Spinal cord (tissue), 10 donors: ENCODE data around the gene ATF7. TPM values are rescaled to one million over a fixed set of nuclear protein-coding genes. Genes with fewer than 3 reads are reported as not detected.
A peak's percentile ranks its signal among the peaks of the same experiment; 100 is the strongest.

ENCODE experiments used
- DNase-seq, 6 donors: peaks; one replicate each; pipeline versions ENCODE4 v3.0.0 to v3.0.0-alpha.2; 2013 to 2015; ENCODE audit warnings: low spot score in 6 of 6, low read depth in 4 of 6
- H3K27ac ChIP-seq: one replicate; pipeline ENCODE4 v1.5.1; 2013; ENCODE audit warnings: low read depth, low read length, control low read depth
- H3K27me3 ChIP-seq: one replicate; pipeline ENCODE4 v1.6.1; 2013; ENCODE audit warnings: low read length; ENCODE audit not compliant: control insufficient read depth, insufficient read depth
- H3K36me3 ChIP-seq: one replicate; pipeline ENCODE4 v1.6.1; 2013; ENCODE audit warnings: low read length; ENCODE audit not compliant: control insufficient read depth, insufficient read depth
- H3K4me1 ChIP-seq: one replicate; pipeline ENCODE4 v1.6.1; 2013; ENCODE audit warnings: low read length; ENCODE audit not compliant: control insufficient read depth, insufficient read depth
- H3K4me3 ChIP-seq: one replicate; pipeline ENCODE4 v1.5.1; 2013; ENCODE audit warnings: low read depth, low read length, control low read depth
- H3K9me3 ChIP-seq: one replicate; pipeline ENCODE4 v1.6.1; 2013; ENCODE audit warnings: low read length; ENCODE audit not compliant: control insufficient read depth, insufficient read depth
- WGBS: methylation state at CpG from one replicate; pipeline ENCODE4 v1.1.5; 2013; ENCODE audit warnings: missing lambda C conversion rate; ENCODE audit not compliant: insufficient coverage; 5-methylcytosine and 5-hydroxymethylcytosine counted together
- long read RNA-seq, 4 donors: transcript quantifications; one replicate each; lab custom pipeline, GENCODE V29; 2026
- polyA plus RNA-seq, 2 donors: library from polyadenylated mRNA; unstranded; fragments of 120-200 nt; gene quantifications; one replicate each; pipeline ENCODE4 v1.2.1, GENCODE V29; 2013; ENCODE audit not compliant: insufficient read length in 2 of 2
- total RNA-seq, 2 donors: library from RNA; depleted of rRNA in 1 of 2; stranded (reverse); fragments of 120-200 nt in 1 of 2; fragments of >200 nt in 1 of 2; gene quantifications; one replicate each; pipeline versions ENCODE4 v1.2.3 to v1.2.4, GENCODE V29; 2013 to 2014
- donor health status: healthy.

ATF7 gene
- 10 to 100 TPM; 18.7 to 20.4 TPM for total RNA-seq
- polyA plus RNA-seq, result 10 to 100 TPM; 28.1 to 31.1 TPM
- long read RNA-seq, donor 1, full-length matches to known transcripts, result 10 of 10 reads
- long read RNA-seq, donor 1, partial matches to known transcripts, result 0 of 10 reads
- long read RNA-seq, donor 1, other reads (novel, unspliced or antisense), result 0 of 10 reads
- long read RNA-seq, donor 2, partial matches to known transcripts, result 5 of 5 reads
- long read RNA-seq, donor 2, other reads (novel, unspliced or antisense), result 0 of 5 reads
- long read RNA-seq, donor 3, partial matches to known transcripts, result 0 of 2 reads
- long read RNA-seq, donor 3, other reads (novel, unspliced or antisense), result 0 of 2 reads
- long read RNA-seq, donor 4, full-length matches to known transcripts, result 12 of 12 reads
- long read RNA-seq, donor 4, partial matches to known transcripts, result 0 of 12 reads
- long read RNA-seq, donor 4, other reads (novel, unspliced or antisense), result 0 of 12 reads

DNA sequence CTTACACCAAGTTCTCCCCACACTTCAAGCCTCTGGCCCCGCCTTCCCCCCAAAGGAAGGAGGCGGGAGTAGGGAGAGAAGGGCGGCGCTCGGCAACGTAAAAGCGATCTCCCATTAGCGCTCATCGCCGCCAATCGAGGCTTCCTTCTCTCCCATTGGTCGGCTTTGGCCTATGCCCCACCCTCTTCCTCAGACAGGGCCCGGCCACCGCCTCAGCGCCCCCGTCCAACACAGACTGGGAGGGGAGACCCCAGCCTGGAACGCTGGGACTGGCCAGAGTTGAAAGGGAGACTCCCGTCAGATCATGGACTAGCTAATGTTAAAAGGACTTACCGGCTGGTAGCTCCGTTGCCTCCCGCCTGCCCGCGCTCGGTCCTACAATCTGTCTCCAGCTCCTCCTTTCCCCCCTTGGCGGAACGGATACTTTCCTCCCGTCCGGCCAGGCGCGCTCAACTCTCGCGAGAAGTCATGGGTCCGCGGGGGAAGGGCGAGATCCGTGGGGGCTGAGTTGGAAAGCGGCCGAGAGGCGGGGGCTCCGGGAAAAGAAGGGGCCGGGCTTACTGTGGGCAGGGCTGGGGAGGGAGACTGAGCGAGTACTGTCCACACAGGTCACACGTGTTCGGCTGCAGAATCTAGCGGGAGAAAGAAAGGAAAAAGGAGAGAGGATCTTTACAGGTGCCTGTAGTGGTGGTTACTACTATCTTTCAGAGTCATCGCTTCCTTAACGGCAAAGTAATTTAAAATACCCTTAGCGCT lies at the start of gene ATF7:
Gene ATF7, minus strand, starts transcription at position 437 of the 756 bp plus-strand sequence. CDS start 25,382 bp downstream, outside the sequence.
- no peaks in the 10 kb centered on the region for H3K27me3 ChIP-seq
- WGBS, result 0% methylated on average over 36 of the region's 48 CpGs
- no peaks in the 10 kb centered on the region for H3K36me3 ChIP-seq
- no peaks in the 10 kb centered on the region for H3K9me3 ChIP-seq
- H3K27ac ChIP-seq, result peak within 1 kb of the TSS; percentile 95
- peak within 1 kb of the TSS; percentile 74 for H3K4me3 ChIP-seq
- DNase-seq, result peak; percentile 97 to 100 (median 98)
- H3K4me1 ChIP-seq, result peaks cover 6% of the 10 kb centered on the region

DNA sequence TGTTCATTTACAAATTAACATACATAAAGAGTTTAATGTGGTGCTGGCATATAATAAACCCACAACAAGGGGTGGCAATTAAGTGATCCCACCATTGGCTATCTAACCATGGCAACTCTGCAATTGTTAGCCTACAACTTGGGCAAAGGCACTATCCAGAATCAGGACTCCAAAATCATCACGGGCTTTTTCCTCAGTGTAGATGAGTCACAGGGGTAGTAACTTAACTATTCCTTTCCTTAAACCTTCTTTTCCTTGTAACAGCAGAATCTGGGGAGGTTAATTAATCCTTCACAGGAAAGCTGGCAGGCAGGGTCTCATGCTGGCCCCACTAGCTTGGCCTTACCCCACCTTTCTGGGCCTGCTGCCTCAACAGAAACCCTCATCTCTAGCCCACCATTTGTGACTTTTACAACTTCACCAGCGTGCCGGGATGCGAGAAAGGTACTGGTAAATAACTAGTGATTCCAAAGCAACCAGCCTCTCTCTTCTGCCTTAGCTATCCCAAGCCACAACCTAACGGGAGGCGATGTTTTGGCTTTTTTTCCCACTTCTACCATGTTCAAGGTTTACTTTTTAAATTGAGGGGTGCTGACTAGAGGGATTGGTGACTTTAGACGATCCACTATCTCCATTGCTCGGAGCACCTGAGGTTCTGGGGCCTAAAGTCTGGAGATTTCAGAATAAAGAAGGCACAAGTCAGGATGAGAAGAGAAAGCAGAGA lies 49.0 kb upstream of the ATF7 start:
- no peak for DNase-seq
- WGBS, result 38% methylated on average over 3 of the region's 8 CpGs
- Histone ChIP-seq H3K27me3 (no peaks in the 10 kb centered on the region), H3K9me3 (no peaks in the 10 kb centered on the region), H3K27ac (peak overlapping the region; percentile 100), H3K4me3 (peak overlapping the region; percentile 99), H3K4me1 (peaks cover 30% of the 10 kb centered on the region), H3K36me3 (peaks cover 32% of the 10 kb centered on the region)

DNA sequence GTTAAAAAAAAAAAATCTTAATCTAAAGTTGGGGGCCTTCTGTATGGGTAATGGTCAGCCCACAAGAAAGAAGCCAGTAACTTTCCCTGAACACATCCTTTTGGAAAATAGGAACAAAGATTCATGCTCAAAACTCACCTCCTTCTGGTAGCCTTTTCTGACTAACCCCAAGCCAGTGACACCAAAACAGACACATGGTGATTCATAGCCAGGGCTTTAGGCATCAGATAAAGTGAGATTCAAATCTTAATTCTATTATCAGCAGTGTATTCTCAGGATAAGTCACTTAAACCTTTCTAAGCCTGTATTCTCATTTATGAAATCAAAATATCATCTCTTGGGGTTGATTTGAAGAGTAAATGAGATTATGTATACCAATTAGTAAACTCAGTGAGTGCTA lies 44.8 kb upstream of the ATF7 start:
- peaks cover 65% of the 10 kb centered on the region for H3K36me3 ChIP-seq
- H3K9me3 ChIP-seq, result no peaks in the 10 kb centered on the region
- H3K4me3 ChIP-seq, result no peak overlapping the region
- DNase-seq, result no peak
- peaks cover 7% of the 10 kb centered on the region for H3K4me1 ChIP-seq
- H3K27ac ChIP-seq, result no peak overlapping the region
- H3K27me3 ChIP-seq, result no peaks in the 10 kb centered on the region

DNA sequence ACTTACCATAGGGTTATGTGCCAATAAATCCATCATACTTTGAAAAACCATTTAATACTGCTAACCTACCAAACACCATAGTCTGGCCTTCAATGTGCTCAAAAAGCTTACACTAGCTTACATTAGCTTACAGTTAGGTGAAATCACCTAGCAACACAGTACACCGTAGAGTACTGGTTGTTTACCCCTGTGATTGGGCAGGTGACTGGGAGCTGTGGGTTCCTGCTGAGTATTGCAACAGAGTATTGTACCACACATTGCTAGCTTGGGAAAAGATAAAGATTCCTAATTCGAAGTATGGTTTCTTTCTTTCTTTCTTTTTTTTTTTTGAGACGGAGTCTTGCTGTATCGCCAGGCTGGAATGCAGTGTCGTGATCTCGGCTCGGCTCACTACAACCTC lies 44.1 kb upstream of the ATF7 start:
- no peak for DNase-seq
- 80% methylated on average over 1 of the region's 7 CpGs for WGBS
- Histone ChIP-seq H3K9me3 (no peaks in the 10 kb centered on the region), H3K27ac (no peak overlapping the region), H3K4me1 (peaks cover 4% of the 10 kb centered on the region), H3K27me3 (no peaks in the 10 kb centered on the region), H3K36me3 (peaks cover 66% of the 10 kb centered on the region), H3K4me3 (no peak overlapping the region)

DNA sequence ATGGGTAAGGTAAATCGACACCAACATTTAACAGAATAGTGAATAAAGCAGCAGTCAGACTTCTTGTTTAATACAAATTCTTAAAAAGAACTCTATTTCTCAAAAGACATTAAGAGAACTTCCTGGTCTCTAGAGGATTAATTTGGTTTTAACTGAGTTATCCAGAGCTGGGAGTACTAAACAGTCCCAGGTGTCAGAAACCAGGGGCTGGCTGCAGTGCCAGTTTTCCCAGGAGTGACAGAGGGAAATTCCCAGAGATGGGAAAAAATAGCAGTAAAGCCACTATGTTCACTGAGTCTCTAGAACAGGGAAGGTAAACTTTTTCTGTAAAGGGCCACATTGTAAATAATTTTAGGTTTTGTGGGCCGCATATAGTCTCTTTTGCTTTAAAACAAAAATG lies 40.9 kb upstream of the ATF7 start:
- H3K36me3 ChIP-seq, result peaks cover 70% of the 10 kb centered on the region
- 82% methylated on average over 1 of the region's 2 CpGs for WGBS

DNA sequence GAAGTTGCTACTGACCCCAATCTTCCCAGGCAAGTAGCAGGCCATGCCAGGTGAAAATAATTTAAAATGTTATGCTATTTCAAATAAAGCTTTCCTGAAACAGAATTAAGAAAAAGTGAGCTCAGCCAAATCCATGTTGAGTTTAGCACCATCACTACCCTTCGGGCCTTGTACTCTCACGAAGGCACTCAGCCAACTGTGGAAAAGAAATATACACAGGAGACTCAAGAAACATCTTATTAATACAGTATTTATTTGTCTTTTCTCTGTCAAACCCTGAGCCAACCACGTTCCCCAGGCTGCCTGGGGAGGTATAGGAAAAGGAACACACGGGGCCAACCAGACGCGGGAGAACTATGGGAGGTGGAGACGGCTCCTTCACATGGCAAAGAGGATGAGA lies 38.8 kb upstream of the ATF7 start:
- H3K36me3 ChIP-seq, result peaks cover 60% of the 10 kb centered on the region
- 74% methylated on average over 5 of the region's 7 CpGs for WGBS

More for the DNA sequence above, 40.9 kb upstream of the ATF7 start:
- DNase-seq, result no peak
- no peaks in the 10 kb centered on the region for H3K9me3 ChIP-seq
- no peak overlapping the region for H3K27ac ChIP-seq
- no peak overlapping the region for H3K4me3 ChIP-seq
- H3K27me3 ChIP-seq, result no peaks in the 10 kb centered on the region
- H3K4me1 ChIP-seq, result no peaks in the 10 kb centered on the region

DNA sequence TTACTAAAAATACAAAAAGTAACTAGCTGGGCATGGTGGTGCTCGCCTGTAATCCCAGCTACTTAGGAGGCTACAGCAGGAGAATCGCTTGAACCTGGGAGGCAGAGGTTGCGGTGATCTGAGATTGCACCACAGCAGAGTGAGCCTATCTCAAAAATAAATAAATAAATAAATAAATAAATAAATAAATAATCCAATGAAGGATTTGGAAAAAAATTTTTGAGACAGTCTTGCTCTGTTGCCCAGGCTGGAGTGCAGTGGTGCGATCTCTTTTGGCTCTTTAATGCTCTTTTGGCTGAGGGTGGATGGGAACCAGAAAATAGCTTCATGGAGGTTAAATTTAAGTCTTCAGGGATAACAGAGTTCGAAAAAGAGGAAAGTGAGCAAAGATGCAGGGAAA lies 38.0 kb upstream of the ATF7 start:
- H3K4me1 ChIP-seq, result peaks cover 11% of the 10 kb centered on the region
- no peaks in the 10 kb centered on the region for H3K27me3 ChIP-seq
- 50% methylated on average over 2 of the region's 5 CpGs for WGBS
- H3K27ac ChIP-seq, result no peak overlapping the region
- no peaks in the 10 kb centered on the region for H3K9me3 ChIP-seq
- H3K4me3 ChIP-seq, result no peak overlapping the region
- DNase-seq, result no peak
- H3K36me3 ChIP-seq, result peaks cover 53% of the 10 kb centered on the region

More for the DNA sequence above, 38.8 kb upstream of the ATF7 start:
- H3K9me3 ChIP-seq, result no peaks in the 10 kb centered on the region
- no peaks in the 10 kb centered on the region for H3K27me3 ChIP-seq
- no peak overlapping the region for H3K4me3 ChIP-seq
- peaks cover 7% of the 10 kb centered on the region for H3K4me1 ChIP-seq
- H3K27ac ChIP-seq, result no peak overlapping the region
- DNase-seq, result no peak

DNA sequence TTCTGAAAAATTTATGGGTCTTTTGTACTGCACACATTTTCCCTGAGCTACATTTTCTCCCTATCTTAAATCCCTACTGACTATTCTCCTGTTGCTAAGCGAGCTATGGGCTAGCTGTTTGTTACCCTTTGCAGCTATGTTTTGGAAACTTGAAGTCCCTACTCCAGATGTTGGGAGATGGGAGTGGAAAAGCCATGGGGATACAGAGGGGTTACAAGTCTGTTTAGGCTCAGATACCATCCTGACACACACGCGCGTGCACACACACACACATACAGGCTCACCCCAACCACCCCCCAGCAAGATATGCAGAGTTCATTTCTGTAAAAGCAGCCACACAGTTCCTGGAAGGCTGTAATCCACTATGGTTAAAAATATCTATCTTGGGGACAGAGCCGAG lies 33.9 kb upstream of the ATF7 start:
- Histone ChIP-seq H3K36me3 (peaks cover 25% of the 10 kb centered on the region), H3K27me3 (no peaks in the 10 kb centered on the region), H3K27ac (peak overlapping the region; percentile 93), H3K9me3 (no peaks in the 10 kb centered on the region), H3K4me3 (no peak overlapping the region), H3K4me1 (peaks cover 11% of the 10 kb centered on the region)
- peak in 3 of 6 donors; percentile 3 to 50 (median 7) for DNase-seq
- no CpG with 5 or more reads among the region's 5 CpGs for WGBS

DNA sequence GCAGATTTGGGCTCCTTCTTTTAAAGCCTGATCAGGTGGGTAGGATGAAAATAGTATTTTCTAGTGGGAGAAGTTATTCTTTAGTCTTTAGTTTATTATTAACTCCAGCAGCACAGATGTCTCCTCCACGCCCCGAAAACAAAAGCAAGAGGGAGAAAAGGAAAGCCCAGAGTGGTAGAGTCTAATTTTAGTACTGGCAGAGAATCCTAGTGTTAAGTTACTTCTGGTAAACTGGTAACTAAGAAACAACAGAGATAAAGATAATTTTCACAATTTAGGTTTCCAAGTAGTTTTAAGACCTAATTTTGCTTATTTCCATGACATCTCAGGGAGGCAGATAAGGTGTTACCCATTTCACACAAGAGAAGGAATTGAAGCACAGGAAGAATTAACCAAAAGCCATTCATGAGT lies 33.4 kb upstream of the ATF7 start:
- H3K27me3 ChIP-seq, result no peaks in the 10 kb centered on the region
- no CpG with 5 or more reads among the region's 2 CpGs for WGBS
- no peak overlapping the region for H3K4me3 ChIP-seq
- DNase-seq, result peak in 2 of 6 donors; percentile 3 to 4
- no peaks in the 10 kb centered on the region for H3K9me3 ChIP-seq
- H3K27ac ChIP-seq, result peak overlapping the region; percentile 93
- peaks cover 20% of the 10 kb centered on the region for H3K36me3 ChIP-seq
- peaks cover 11% of the 10 kb centered on the region for H3K4me1 ChIP-seq
